MV-4-11 (cell line): ENCODE measurements around the gene MYO1H.
A peak's percentile ranks its signal among the peaks of the same experiment; 100 is the strongest.
"Not testable (repeated sequence)": the region's sequence is repeated elsewhere in the genome, so short reads cannot be mapped to it uniquely, and the experiment has no call there.

Experiments used
- DNase-seq: peaks from one replicate; lab custom pipeline; 2025; lab: John Stamatoyannopoulos, UW

The MYO1H gene

GRCh38 chr12:109473526-109474270 is 126.0 kb downstream of the MYO1H start:
- DNase-seq = not testable (repeated sequence)

GRCh38 chr12:109475121-109475520 is 127.4 kb downstream of the MYO1H start:
- no peak for DNase-seq

- DNase-seq = no peak
These were observed 128.5 kb downstream of the MYO1H start for GRCh38 chr12:109475993-109476806.

GRCh38 chr12:109476807-109477184 is 129.1 kb downstream of the MYO1H start:
- DNase-seq = no peak

GRCh38 chr12:109477185-109477962 is 129.7 kb downstream of the MYO1H start, which contains the start of the genes KCTD10 and UBE3B:
TSS of gene KCTD10 (minus strand) at chr12:109477300. CDS start at chr12:109477262, 38 bp downstream.
TSS of gene UBE3B (plus strand) at chr12:109477634. CDS start at chr12:109483552, 5,918 bp downstream.
- DNase-seq = peak; percentile 75

- DNase-seq = no peak
These were observed 130.2 kb downstream of the MYO1H start for GRCh38 chr12:109477963-109478315.

GRCh38 chr12:109479761-109480160 is 132.1 kb downstream of the MYO1H start:
- no peak for DNase-seq

- no peak for DNase-seq
These were observed 132.7 kb downstream of the MYO1H start for GRCh38 chr12:109480356-109480755.

- DNase-seq = no peak
These were observed 134.2 kb downstream of the MYO1H start for GRCh38 chr12:109481863-109482262.

- DNase-seq = no peak
These were observed 134.8 kb downstream of the MYO1H start for GRCh38 chr12:109482491-109482890.

GRCh38 chr12:109482894-109483293 is 135.2 kb downstream of the MYO1H start:
- DNase-seq = no peak

GRCh38 chr12:109483346-109483745 is 135.6 kb downstream of the MYO1H start:
- DNase-seq = no peak

- no peak for DNase-seq
These were observed 137.5 kb downstream of the MYO1H start for GRCh38 chr12:109485201-109485600.

- no peak for DNase-seq
These were observed 139.7 kb downstream of the MYO1H start for GRCh38 chr12:109487181-109488050.

- DNase-seq = no peak
These were observed 140.5 kb downstream of the MYO1H start for GRCh38 chr12:109488051-109488665.

GRCh38 chr12:109489016-109489954 is 141.6 kb downstream of the MYO1H start:
- DNase-seq = no peak

GRCh38 chr12:109489955-109490565 is 142.4 kb downstream of the MYO1H start:
- DNase-seq = no peak

GRCh38 chr12:109491671-109492070 is 144.0 kb downstream of the MYO1H start:
- no peak for DNase-seq

GRCh38 chr12:109492371-109492770 is 144.7 kb downstream of the MYO1H start:
- no peak for DNase-seq
